Liver (tissue), 3 donors: ENCODE data around the gene UFD1.

Experiments used
- EGR1 ChIP-seq, 2 donors: IDR thresholded peaks; 2 replicates each; pipeline ENCODE4 v1.6.1; 2016 to 2018; ENCODE audit warnings: antibody characterized with exemption in 2 of 2, low read depth in 2 of 2
- FOXA1 ChIP-seq: IDR thresholded peaks from 2 replicates; pipeline ENCODE4 v1.6.1; 2016; ENCODE audit warnings: antibody characterized with exemption
- JUND ChIP-seq, 2 donors: IDR thresholded peaks; 2 replicates each; pipeline ENCODE4 v1.6.1; 2016; ENCODE audit warnings: antibody characterized with exemption in 2 of 2
- RAD21 ChIP-seq, 2 donors: IDR thresholded peaks; 2 replicates each; pipeline ENCODE4 v1.6.1; 2016; ENCODE audit warnings: antibody characterized with exemption in 2 of 2, mild to moderate bottlenecking in 2 of 2
- RXRA ChIP-seq, 2 donors: IDR thresholded peaks; 2 replicates each; pipeline ENCODE4 v1.6.1; 2017 to 2018; ENCODE audit warnings: antibody characterized with exemption in 2 of 2, mild to moderate bottlenecking in 1 of 2
- TF ChIP-seq, protein P1 (sequence below): fragments of 150-350 bp; IDR thresholded peaks from 2 replicates; pipeline ENCODE4 v1.5.1; 2017; ENCODE audit warnings: improper control_type of control experiment, low read depth, low read length; ENCODE audit not compliant: missing input control
- TF ChIP-seq, protein P2 (sequence below): IDR thresholded peaks from 2 replicates; pipeline ENCODE4 v1.6.1; 2016; ENCODE audit warnings: antibody characterized with exemption, mild to moderate bottlenecking
- donor health status: healthy.
- donor health status: healthy.

DNA sequence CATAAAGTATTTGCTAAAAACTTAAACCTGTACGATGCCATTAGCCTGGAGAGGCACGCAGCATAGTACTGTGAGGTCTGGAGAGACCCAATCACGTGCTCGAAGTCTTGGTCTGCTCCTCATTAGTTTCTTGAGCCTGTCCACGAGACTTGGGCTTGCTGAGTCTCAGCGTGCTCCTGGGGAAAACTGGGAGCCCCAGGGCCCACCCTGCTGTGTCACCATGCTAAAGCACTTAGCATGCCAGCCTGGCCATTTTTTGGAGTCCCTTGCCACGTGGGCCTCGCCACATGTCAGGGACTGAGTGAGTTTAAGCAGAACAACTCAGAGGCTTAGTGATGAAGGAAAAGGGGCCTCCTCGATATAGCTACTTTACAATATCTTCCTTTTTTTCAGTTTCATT lies 3.3 kb upstream of the UFD1 start:
- TF ChIP-seq EGR1 (IDR thresholded peaks at IDR 0.05; ENCODE audit: low read depth in 2 of 2) (no peak), FOXA1 (no peak), JUND (IDR thresholded peaks at IDR 0.05) (no peak), RAD21 (IDR thresholded peaks at IDR 0.05) (no peak), RXRA (IDR thresholded peaks at IDR 0.05) (no peak)
- TF ChIP-seq, protein P1, sequence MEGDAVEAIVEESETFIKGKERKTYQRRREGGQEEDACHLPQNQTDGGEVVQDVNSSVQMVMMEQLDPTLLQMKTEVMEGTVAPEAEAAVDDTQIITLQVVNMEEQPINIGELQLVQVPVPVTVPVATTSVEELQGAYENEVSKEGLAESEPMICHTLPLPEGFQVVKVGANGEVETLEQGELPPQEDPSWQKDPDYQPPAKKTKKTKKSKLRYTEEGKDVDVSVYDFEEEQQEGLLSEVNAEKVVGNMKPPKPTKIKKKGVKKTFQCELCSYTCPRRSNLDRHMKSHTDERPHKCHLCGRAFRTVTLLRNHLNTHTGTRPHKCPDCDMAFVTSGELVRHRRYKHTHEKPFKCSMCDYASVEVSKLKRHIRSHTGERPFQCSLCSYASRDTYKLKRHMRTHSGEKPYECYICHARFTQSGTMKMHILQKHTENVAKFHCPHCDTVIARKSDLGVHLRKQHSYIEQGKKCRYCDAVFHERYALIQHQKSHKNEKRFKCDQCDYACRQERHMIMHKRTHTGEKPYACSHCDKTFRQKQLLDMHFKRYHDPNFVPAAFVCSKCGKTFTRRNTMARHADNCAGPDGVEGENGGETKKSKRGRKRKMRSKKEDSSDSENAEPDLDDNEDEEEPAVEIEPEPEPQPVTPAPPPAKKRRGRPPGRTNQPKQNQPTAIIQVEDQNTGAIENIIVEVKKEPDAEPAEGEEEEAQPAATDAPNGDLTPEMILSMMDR: no peak
- TF ChIP-seq, protein P2, sequence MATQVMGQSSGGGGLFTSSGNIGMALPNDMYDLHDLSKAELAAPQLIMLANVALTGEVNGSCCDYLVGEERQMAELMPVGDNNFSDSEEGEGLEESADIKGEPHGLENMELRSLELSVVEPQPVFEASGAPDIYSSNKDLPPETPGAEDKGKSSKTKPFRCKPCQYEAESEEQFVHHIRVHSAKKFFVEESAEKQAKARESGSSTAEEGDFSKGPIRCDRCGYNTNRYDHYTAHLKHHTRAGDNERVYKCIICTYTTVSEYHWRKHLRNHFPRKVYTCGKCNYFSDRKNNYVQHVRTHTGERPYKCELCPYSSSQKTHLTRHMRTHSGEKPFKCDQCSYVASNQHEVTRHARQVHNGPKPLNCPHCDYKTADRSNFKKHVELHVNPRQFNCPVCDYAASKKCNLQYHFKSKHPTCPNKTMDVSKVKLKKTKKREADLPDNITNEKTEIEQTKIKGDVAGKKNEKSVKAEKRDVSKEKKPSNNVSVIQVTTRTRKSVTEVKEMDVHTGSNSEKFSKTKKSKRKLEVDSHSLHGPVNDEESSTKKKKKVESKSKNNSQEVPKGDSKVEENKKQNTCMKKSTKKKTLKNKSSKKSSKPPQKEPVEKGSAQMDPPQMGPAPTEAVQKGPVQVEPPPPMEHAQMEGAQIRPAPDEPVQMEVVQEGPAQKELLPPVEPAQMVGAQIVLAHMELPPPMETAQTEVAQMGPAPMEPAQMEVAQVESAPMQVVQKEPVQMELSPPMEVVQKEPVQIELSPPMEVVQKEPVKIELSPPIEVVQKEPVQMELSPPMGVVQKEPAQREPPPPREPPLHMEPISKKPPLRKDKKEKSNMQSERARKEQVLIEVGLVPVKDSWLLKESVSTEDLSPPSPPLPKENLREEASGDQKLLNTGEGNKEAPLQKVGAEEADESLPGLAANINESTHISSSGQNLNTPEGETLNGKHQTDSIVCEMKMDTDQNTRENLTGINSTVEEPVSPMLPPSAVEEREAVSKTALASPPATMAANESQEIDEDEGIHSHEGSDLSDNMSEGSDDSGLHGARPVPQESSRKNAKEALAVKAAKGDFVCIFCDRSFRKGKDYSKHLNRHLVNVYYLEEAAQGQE: no peak
